Tibial artery (tissue), 4 donors: Measurements from ENCODE around the gene ACADM.
"Not testable (repeated sequence)": the region's sequence is repeated elsewhere in the genome, so short reads cannot be mapped to it uniquely, and the experiment has no call there.

Experiments
- DNase-seq, 2 donors: peaks; one replicate each; pipeline ENCODE4 v3.0.0-alpha.2; 2019
- H3K27ac ChIP-seq, 2 donors: fragments of 200-600 bp; sonication (generic) in 1 of 2; 1 replicate in 1 of 2; 2 replicates in 1 of 2; pipeline ENCODE4 v1.5.1; 2018 to 2019; ENCODE audit warnings: mild to moderate bottlenecking in 1 of 2
- H3K27me3 ChIP-seq, 2 donors: fragments of 200-600 bp; sonication (generic) in 1 of 2; one replicate each; pipeline versions ENCODE4 v1.5.1 to v1.6.0; 2016 to 2019
- H3K36me3 ChIP-seq, 3 donors: fragments of 200-600 bp; sonication (generic) in 2 of 3; one replicate each; pipeline ENCODE4 v1.5.1; 2016 to 2019; ENCODE audit warnings: mild to moderate bottlenecking in 2 of 3
- H3K4me1 ChIP-seq, 4 donors: fragments of 200-600 bp; sonication (generic) in 2 of 4; 1 replicate in 3 of 4; 2 replicates in 1 of 4; pipeline ENCODE4 v1.5.1; 2016 to 2019
- H3K4me3 ChIP-seq, 2 donors: fragments of 200-600 bp; sonication (generic) in 1 of 2; 1 replicate in 1 of 2; 2 replicates in 1 of 2; pipeline ENCODE4 v1.5.1; 2018 to 2019; ENCODE audit warnings: mild to moderate bottlenecking in 2 of 2
- H3K9me3 ChIP-seq, 3 donors: fragments of 200-600 bp; sonication (generic) in 1 of 3; one replicate each; pipeline ENCODE4 v1.5.1; 2016 to 2019
- CTCF ChIP-seq, 2 experiments: fragments of 200-600 bp in 1 of 2; fragments of 450-650 bp in 1 of 2; IDR thresholded peaks; one replicate each; pipeline ENCODE4 v1.5.1; 2017 to 2019; ENCODE audit warnings: antibody characterized with exemption in 2 of 2, mild to moderate bottlenecking in 1 of 2, moderate library complexity in 1 of 2
- intact Hi-C: fragments of 100-400 bp; cut with DNase I; formaldehyde crosslinking; loops from one replicate; pipeline ENCODE4 v1.15.0; 2023; ENCODE audit warnings: low total_unique reads

The ACADM gene

GRCh38 chr1:75724472-75725022 lies at the start of gene ACADM:
Gene ACADM, plus strand, starts transcription at chr1:75724709. Its CDS starts 79 bp downstream, at chr1:75724788.
- intact Hi-C loops, result loop anchor here (2.0 kb wide), 1 partner anchor 60 kb away; no protein-coding TSS in a partner anchor
- H3K4me1 ChIP-seq, result peaks cover 0 to 31% (median 2%) of the 10 kb centered on the region in 4 donors

GRCh38 chr1:75677443-75677842 lies 47.1 kb upstream of the ACADM start:
- Histone ChIP-seq H3K27ac (no peak overlapping the region), H3K4me3 (no peak overlapping the region), H3K4me1 (no peaks in the 10 kb centered on the region), H3K9me3 (no peaks in the 10 kb centered on the region), H3K27me3 (no peaks in the 10 kb centered on the region), H3K36me3 (no peaks in the 10 kb centered on the region)
- intact Hi-C loops, result no loop called here
- no peak for DNase-seq
- no peak for TF ChIP-seq CTCF (IDR thresholded peaks at IDR 0.05)

More at GRCh38 chr1:75724472-75725022, at the start of gene ACADM:
- TF ChIP-seq CTCF (IDR thresholded peaks at IDR 0.05), result no peak
- no peaks in the 10 kb centered on the region for H3K9me3 ChIP-seq
- no peaks in the 10 kb centered on the region for H3K36me3 ChIP-seq
- no peaks in the 10 kb centered on the region for H3K27me3 ChIP-seq
- H3K27ac ChIP-seq, result peak within 1 kb of the TSS; percentile 81 to 93
- H3K4me3 ChIP-seq, result peak within 1 kb of the TSS; percentile 80 to 89
- DNase-seq, result peak; percentile 86 to 93

GRCh38 chr1:75677964-75678363 lies 46.5 kb upstream of the ACADM start:
- H3K4me3 ChIP-seq, DNase-seq, intact Hi-C loops, H3K27ac ChIP-seq, H3K9me3 ChIP-seq, H3K4me1 ChIP-seq, H3K36me3 ChIP-seq, H3K27me3 ChIP-seq: not testable (repeated sequence)

GRCh38 chr1:75690547-75690946 lies 34.0 kb upstream of the ACADM start:
- no peaks in the 10 kb centered on the region for H3K27me3 ChIP-seq
- H3K4me3 ChIP-seq, result no peak overlapping the region
- no peaks in the 10 kb centered on the region for H3K9me3 ChIP-seq
- H3K4me1 ChIP-seq, result no peaks in the 10 kb centered on the region
- H3K36me3 ChIP-seq, result no peaks in the 10 kb centered on the region
- intact Hi-C loops, result no loop called here
- H3K27ac ChIP-seq, result no peak overlapping the region
- DNase-seq, result no peak
- TF ChIP-seq CTCF (IDR thresholded peaks at IDR 0.05), result no peak

- no peaks in the 10 kb centered on the region for H3K9me3 ChIP-seq
- H3K4me3 ChIP-seq, result no peak overlapping the region
- intact Hi-C loops, result no loop called here
- no peak for DNase-seq
- TF ChIP-seq CTCF (IDR thresholded peaks at IDR 0.05), result no peak
- H3K27ac ChIP-seq, result no peak overlapping the region
- H3K27me3 ChIP-seq, result no peaks in the 10 kb centered on the region
- H3K4me1 ChIP-seq, result no peaks in the 10 kb centered on the region
- H3K36me3 ChIP-seq, result no peaks in the 10 kb centered on the region
Observed at GRCh38 chr1:75693551-75693950, 31.0 kb upstream of the ACADM start.

- H3K27ac ChIP-seq, result no peak overlapping the region
- no peak for DNase-seq
- TF ChIP-seq CTCF (IDR thresholded peaks at IDR 0.05), result no peak
Observed at GRCh38 chr1:75696000-75696399, 28.5 kb upstream of the ACADM start.

More at GRCh38 chr1:75696000-75696399, 28.5 kb upstream of the ACADM start:
- Histone ChIP-seq H3K36me3 (no peaks in the 10 kb centered on the region), H3K9me3 (no peaks in the 10 kb centered on the region), H3K27me3 (no peaks in the 10 kb centered on the region), H3K4me1 (no peaks in the 10 kb centered on the region), H3K4me3 (no peak overlapping the region)
- intact Hi-C loops, result no loop called here
